Fibroblast of lung (primary cell): ENCODE data around the gene SIGLEC5. TPM values are rescaled to one million over a fixed set of nuclear protein-coding genes. Genes with fewer than 3 reads are reported as not detected.
A peak's percentile ranks its signal among the peaks of the same experiment; 100 is the strongest.

Source experiments
- DNase-seq, 2 donors: peaks; one replicate each; pipeline versions ENCODE4 v3.0.0 to v3.0.0-alpha.2; 2010; ENCODE audit warnings: low read depth in 2 of 2
- H2AFZ ChIP-seq: 2 replicates; pipeline ENCODE4 v1.5.1; 2012; ENCODE audit warnings: low read length, control low read depth, inconsistent platforms
- H3K27ac ChIP-seq: 2 replicates; pipeline ENCODE4 v1.5.1; 2011; ENCODE audit warnings: low read length, control low read depth; ENCODE audit not compliant: insufficient read depth
- H3K27me3 ChIP-seq: 2 replicates; pipeline ENCODE4 v1.5.1; 2011; ENCODE audit warnings: mild to moderate bottlenecking, low read length; ENCODE audit not compliant: control insufficient read depth, insufficient read depth
- H3K36me3 ChIP-seq: 2 replicates; pipeline ENCODE4 v1.5.1; 2011; ENCODE audit warnings: low read length; ENCODE audit not compliant: control insufficient read depth, insufficient read depth
- H3K4me1 ChIP-seq: 2 replicates; pipeline ENCODE4 v1.5.1; 2011; ENCODE audit warnings: low read length; ENCODE audit not compliant: control insufficient read depth, insufficient read depth; ENCODE audit errors: extremely low read depth
- H3K4me2 ChIP-seq: 2 replicates; pipeline ENCODE4 v1.5.1; 2011; ENCODE audit warnings: low read length, control low read depth; ENCODE audit not compliant: insufficient read depth; ENCODE audit errors: extremely low read depth
- H3K4me3 ChIP-seq, 4 experiments: fragments of 200-600 bp in 1 of 4; sonication (generic) in 1 of 4; replicated peaks in 1 of 4; 2 replicates each; pipeline ENCODE4 v1.5.1; 2011 to 2016; ENCODE audit warnings: low read length in 4 of 4, low read depth in 3 of 4, mild to moderate bottlenecking in 3 of 4, control low read depth in 2 of 4, inconsistent platforms in 1 of 4, mixed read lengths in 1 of 4; ENCODE audit not compliant: insufficient read depth in 1 of 4; ENCODE audit errors: control extremely low read depth in 1 of 4
- H3K79me2 ChIP-seq: 2 replicates; pipeline ENCODE4 v1.5.1; 2012; ENCODE audit warnings: mild to moderate bottlenecking, low read length, inconsistent platforms; ENCODE audit not compliant: control insufficient read depth, insufficient read depth
- H3K9ac ChIP-seq: 2 replicates; pipeline ENCODE4 v1.5.1; 2011; ENCODE audit warnings: mild to moderate bottlenecking, low read length, control low read depth; ENCODE audit not compliant: insufficient read depth
- H3K9me3 ChIP-seq: 2 replicates; pipeline ENCODE4 v1.5.1; 2012; ENCODE audit warnings: low read depth, low read length; ENCODE audit not compliant: control insufficient read depth, insufficient read depth
- H4K20me1 ChIP-seq: 2 replicates; pipeline ENCODE4 v1.5.1; 2011; ENCODE audit warnings: low read length; ENCODE audit not compliant: control insufficient read depth, insufficient read depth; ENCODE audit errors: extremely low read depth
- CTCF ChIP-seq, 2 donors: IDR thresholded peaks in 1 of 2; conservative IDR thresholded peaks in 1 of 2; 1 replicate in 1 of 2; 2 replicates in 1 of 2; pipeline ENCODE4 v1.5.1; 2011 to 2012; ENCODE audit warnings: low read length in 2 of 2, control low read depth in 1 of 2, inconsistent platforms in 1 of 2, low read depth in 1 of 2, mild to moderate bottlenecking in 1 of 2
- EZH2 ChIP-seq: IDR thresholded peaks from 2 replicates; pipeline ENCODE4 v1.5.1; 2012; ENCODE audit warnings: low read length, control low read depth, mild to moderate bottlenecking; ENCODE audit errors: missing control alignments
- polyA plus RNA-seq, 2 donors: library from polyadenylated mRNA; depleted of rRNA in 1 of 2; stranded (reverse) in 1 of 2; unstranded in 1 of 2; fragments of >200 nt; gene quantifications; 2 replicates each; pipeline ENCODE4 v1.2.1, GENCODE V29; 2011 to 2012; ENCODE audit warnings: missing spikeins in 1 of 2
- total RNA-seq: library from RNA; depleted of rRNA; stranded (reverse); fragments of >200 nt; gene quantifications from 2 replicates; pipeline ENCODE4 v1.2.1, GENCODE V29; 2014

SIGLEC5 gene
- total and polyA plus RNA-seq, 2 donors (not counting 1 experiment from before 2014, with no cell fraction given) = not detected

- Histone ChIP-seq H3K36me3 (no peaks in the 10 kb centered on the region), H2AFZ (no peak overlapping the region), H3K79me2 (no peaks in the 10 kb centered on the region), H3K27me3 (no peaks in the 10 kb centered on the region), H3K9ac (no peak overlapping the region), H3K4me2 (no peak overlapping the region), H3K4me1 (no peaks in the 10 kb centered on the region), H3K9me3 (no peaks in the 10 kb centered on the region), H3K27ac (no peak overlapping the region), H4K20me1 (no peaks in the 10 kb centered on the region), H3K4me3 (no peak overlapping the region)
- peak in 1 of 2 donors; percentile 3 for DNase-seq
- TF ChIP-seq CTCF (conservative IDR thresholded peaks at IDR 0.05 in 1 of 2, IDR thresholded peaks at IDR 0.05 in 1 of 2; ENCODE audit: low read depth in 1 of 2, low read length in 2 of 2) (peak in 1 of 2 donors; percentile 46), EZH2 (no peak)
These were observed 7.3 kb upstream of the SIGLEC5 start for GRCh38 chr19:51637362-51637978.

- H3K4me1 ChIP-seq = no peaks in the 10 kb centered on the region
- no peak overlapping the region for H3K4me3 ChIP-seq
- H2AFZ ChIP-seq = no peak overlapping the region
- no peak overlapping the region for H3K27ac ChIP-seq
- DNase-seq = no peak
- TF ChIP-seq EZH2 (no peak), CTCF (conservative IDR thresholded peaks at IDR 0.05 in 1 of 2, IDR thresholded peaks at IDR 0.05 in 1 of 2; ENCODE audit: low read depth in 1 of 2, low read length in 2 of 2) (no peak)
- no peak overlapping the region for H3K9ac ChIP-seq
- H3K79me2 ChIP-seq = no peaks in the 10 kb centered on the region
- H4K20me1 ChIP-seq = no peaks in the 10 kb centered on the region
- H3K36me3 ChIP-seq = no peaks in the 10 kb centered on the region
- H3K4me2 ChIP-seq = no peak overlapping the region
- H3K9me3 ChIP-seq = no peaks in the 10 kb centered on the region
- no peaks in the 10 kb centered on the region for H3K27me3 ChIP-seq
These were observed 1.9 kb upstream of the SIGLEC5 start for GRCh38 chr19:51632126-51632525.

GRCh38 chr19:51628153-51628939 is 1.9 kb downstream of the SIGLEC5 start:
- no peak overlapping the region for H3K4me2 ChIP-seq
- TF ChIP-seq CTCF (conservative IDR thresholded peaks at IDR 0.05 in 1 of 2, IDR thresholded peaks at IDR 0.05 in 1 of 2; ENCODE audit: low read depth in 1 of 2, low read length in 2 of 2) (no peak), EZH2 (no peak)
- H2AFZ ChIP-seq = no peak overlapping the region
- H3K79me2 ChIP-seq = no peaks in the 10 kb centered on the region
- DNase-seq = no peak
- no peaks in the 10 kb centered on the region for H4K20me1 ChIP-seq
- no peaks in the 10 kb centered on the region for H3K27me3 ChIP-seq
- no peaks in the 10 kb centered on the region for H3K4me1 ChIP-seq
- no peaks in the 10 kb centered on the region for H3K36me3 ChIP-seq
- no peak overlapping the region for H3K27ac ChIP-seq
- no peak overlapping the region for H3K4me3 ChIP-seq
- no peaks in the 10 kb centered on the region for H3K9me3 ChIP-seq
- H3K9ac ChIP-seq = no peak overlapping the region
